AG08396 (cell line): ENCODE data around the gene METTL24.

Source experiments
- DNase-seq: peaks from one replicate; pipeline ENCODE4 v3.0.0; 2012; ENCODE audit warnings: low spot score, mixed read lengths

METTL24 gene

DNA sequence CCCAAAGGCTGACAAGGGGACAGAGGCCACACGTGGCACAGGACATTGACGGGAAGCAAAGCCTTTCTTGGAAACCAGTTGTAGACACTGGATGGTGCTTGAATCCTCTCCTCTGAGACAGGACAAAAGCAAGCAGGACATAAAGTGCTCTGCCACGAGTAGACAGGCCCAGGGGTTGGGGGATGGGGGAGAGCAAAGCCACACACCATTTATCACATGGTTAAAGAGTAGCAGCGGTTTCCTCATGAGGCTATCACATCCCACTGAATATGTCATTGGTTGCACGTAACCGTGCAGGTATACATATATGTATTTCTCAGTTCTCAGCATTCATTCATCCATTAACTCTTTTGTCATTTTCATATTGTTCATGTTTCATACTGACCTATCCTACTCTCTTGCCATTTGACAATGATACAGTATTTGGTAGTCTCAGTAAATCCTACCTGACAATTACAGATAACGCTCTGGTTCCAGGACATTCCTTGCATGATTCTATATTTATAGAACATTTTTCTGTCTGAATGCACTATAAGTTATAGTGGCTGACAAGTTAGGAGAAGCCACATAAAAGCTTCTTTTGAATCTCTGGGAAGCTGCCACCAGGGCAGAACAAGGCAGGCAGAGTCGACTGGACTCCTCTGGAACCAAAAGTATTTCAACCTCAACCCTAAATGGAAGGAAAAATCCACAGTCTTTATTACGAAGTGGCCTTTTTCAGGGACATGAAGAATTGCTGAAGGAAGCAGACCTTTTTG is 23.5 kb downstream of the METTL24 start:
- DNase-seq, result no peak

DNA sequence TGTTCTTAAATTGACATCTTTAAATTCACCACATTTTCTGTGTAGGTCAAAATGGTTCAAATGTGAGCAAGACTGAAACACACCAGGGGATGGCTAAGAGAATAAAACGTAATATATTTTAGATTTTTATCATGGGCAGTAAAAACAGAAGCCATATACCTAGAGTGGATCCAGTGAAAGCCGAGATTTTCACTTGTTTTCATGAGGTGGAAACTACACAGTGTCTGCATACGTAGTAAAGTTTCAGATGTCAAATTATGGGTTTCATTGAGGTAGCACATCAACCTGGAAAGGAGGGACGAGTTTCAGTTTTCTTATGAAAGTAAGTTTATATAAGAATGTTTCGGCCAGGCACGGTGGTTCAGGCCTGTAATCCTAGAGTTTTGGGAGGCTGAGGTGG is 25.9 kb downstream of the METTL24 start:
- no peak for DNase-seq

DNA sequence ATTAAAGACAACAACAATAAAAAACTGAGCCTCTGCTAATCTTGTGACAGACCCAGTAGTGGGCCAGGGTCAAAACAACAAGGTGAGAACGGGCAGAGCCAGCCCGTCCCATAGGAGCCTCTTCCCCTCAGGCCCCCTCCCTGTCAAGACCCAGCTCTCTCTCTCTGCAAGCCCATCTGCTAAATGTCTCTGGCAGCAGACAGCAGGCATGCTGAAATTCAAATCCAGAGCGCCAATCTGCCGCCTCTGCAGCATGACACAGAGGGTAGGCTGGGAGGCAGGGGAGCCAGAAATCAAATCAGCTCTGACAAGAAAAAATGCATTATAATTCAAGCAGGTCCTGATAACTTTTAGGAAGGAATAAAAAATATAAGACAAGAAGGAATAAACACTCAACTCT is 26.3 kb downstream of the METTL24 start:
- DNase-seq, result no peak

DNA sequence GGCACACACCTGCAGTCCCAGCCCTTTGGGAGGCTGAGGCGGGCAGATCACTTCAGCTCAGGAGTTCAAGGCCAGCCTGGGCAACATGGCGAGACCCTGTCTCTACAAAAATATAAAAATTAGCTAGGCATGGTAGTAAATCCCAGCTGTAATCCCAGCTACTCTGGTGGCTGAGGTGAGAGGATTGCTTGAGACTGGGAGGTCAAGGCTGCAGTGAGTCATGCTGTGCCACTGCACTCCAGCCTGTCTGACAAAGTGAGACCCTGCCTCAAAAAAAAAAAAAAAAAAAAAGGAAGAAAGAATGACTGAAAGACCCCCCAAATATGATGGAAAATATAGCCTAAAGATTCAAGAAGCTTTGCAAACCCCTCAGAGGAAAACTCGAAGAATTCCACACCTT is 26.8 kb downstream of the METTL24 start:
- no peak for DNase-seq

GRCh38 chr6:110329714-110330436 is 28.3 kb downstream of the METTL24 start:
- DNase-seq, result peak; percentile 34

GRCh38 chr6:110329348-110329713 is 28.8 kb downstream of the METTL24 start:
- DNase-seq, result peak; percentile 41

- DNase-seq, result peak; percentile 20
These were observed 29.9 kb downstream of the METTL24 start for GRCh38 chr6:110328259-110328658.

GRCh38 chr6:110327391-110327790 is 30.8 kb downstream of the METTL24 start:
- no peak for DNase-seq

- DNase-seq, result no peak
These were observed 31.5 kb downstream of the METTL24 start for GRCh38 chr6:110326609-110327008.

DNA sequence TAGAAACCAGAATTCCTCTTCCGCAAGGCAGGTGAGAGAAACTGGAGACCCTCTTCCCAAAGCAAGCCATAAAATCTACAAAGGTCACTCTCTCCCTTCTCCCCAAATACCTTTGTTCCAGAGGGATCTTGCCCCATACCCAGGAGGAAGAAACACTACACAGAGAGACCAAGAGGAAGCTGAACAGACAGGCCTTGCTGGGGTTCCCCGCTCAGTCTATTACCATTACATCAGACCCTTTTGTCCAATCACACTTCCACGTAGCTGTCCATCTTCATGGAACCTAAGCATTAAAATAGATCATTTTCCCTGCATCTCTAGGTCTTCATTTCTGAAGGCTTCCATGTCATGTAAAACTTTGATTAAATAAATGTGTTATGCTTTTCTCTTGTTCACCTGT is 32.1 kb downstream of the METTL24 start:
- no peak for DNase-seq

GRCh38 chr6:110325197-110325596 is 33.0 kb downstream of the METTL24 start:
- peak; percentile 53 for DNase-seq

DNA sequence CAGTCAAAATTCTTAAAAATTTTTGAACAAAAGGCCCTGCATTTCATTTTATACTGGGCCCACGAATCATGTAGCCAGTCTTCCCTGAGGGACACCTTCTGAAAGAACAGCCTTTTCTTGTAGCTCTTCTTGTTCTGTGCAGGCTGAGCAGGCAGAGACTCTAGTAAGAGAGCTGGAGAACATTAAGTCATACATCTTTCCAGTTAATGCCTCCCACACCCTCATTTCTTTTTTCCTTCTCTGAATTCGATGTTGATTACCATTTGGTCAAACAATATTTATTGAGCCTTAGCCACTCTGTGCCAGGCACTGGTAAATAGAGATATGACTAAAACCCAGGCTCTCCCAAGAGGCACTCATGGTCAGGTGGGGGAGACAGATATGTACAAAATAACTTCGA is 33.6 kb downstream of the METTL24 start:
- DNase-seq, result no peak

DNA sequence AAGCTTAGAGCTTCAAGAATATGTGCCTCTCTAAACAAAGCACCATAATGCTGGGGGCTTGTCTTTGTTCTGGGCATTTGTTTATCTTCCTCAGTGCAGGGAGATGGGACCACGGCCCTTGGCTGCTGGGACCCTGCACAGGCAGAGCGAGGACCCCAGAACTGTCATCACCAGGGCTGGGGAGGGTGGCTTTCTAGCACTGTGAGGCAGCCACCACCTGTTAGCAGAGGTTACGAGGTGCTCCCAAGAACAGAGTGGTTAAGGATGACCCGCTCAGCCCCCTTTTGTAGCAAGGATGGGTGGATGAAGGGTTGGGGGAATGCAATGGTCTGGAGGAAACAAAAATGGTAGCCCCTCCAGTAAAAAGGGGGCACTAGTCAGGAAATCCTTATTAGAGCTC is 34.9 kb downstream of the METTL24 start:
- DNase-seq, result no peak

DNA sequence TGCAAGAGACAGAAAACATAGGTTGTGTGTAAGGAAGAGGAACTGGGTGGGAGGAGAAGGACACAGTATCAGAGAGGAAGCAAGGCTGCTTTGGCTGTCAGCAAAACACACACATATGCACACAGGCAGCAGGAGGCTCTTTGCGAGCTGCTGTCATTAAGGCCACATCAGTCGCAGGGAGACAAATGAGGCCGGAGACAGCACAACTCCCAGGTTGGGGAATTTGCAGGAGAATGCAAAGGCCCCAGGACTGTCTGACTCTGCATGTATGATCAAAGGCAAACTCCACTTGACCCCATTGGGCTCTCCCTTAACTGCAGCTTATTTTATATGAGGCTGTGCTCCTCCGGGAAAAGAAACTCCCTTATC is 35.3 kb downstream of the METTL24 start:
- no peak for DNase-seq

GRCh38 chr6:110322151-110322873 is 35.8 kb downstream of the METTL24 start:
- no peak for DNase-seq

DNA sequence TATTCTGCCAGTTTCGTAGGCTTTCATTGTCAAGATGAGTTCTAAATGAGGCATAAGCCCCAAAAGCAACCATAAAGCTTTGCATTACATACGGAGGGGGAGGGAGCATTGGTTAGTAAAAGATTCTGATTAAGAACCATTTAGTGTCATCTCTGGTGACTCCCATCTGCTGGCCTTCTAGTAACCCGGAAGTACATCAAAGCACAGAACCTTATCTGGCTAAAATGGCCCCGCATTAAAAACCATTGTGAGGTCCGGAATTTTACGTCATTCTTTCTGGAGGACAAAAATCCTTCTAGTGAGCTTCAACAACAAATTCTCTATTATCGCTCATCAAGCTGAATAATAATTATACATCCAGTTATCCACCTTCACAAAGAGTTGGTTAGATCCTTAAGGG is 37.8 kb downstream of the METTL24 start:
- DNase-seq, result no peak

DNA sequence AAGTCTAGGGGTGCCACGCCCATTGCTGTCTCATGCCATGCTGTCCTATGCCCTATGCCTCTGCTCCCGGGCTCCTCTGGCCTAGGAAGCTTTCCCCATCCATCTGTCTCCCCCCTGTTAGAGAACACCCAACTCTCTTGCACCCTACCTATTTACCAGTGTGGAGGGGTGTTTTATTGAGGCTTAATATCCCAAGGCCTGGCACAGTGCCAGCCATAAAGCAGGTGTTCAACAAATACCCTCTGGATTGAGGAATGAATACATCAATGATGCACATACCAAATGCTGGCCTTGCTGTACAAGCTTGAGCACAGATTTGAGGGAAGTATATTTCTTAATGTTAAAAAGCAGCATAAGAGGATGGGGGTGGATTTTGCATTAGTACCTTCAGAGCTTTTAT is 38.3 kb downstream of the METTL24 start:
- DNase-seq, result no peak

DNA sequence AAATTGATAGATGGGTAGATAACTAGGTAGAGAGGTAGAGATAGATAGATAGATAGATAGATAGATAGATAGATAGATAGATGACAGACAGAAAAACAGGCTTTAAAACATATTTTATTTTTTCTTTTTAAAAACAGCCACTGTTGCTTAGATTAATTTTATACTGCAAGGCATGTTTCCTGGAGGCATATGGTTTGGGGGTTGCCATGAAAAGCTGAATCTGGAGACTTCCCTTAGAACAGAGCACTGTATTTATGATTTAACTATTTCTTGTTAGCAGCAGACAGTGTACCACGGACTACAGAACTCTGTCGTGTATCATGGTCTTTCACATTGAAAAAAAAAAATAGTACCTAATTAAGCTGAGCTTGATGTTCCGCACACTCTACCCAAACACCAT is 38.8 kb downstream of the METTL24 start:
- DNase-seq, result no peak

GRCh38 chr6:110318971-110319370 is 39.2 kb downstream of the METTL24 start:
- DNase-seq, result no peak

- no peak for DNase-seq
These were observed 40.5 kb downstream of the METTL24 start for GRCh38 chr6:110317646-110318045.

DNA sequence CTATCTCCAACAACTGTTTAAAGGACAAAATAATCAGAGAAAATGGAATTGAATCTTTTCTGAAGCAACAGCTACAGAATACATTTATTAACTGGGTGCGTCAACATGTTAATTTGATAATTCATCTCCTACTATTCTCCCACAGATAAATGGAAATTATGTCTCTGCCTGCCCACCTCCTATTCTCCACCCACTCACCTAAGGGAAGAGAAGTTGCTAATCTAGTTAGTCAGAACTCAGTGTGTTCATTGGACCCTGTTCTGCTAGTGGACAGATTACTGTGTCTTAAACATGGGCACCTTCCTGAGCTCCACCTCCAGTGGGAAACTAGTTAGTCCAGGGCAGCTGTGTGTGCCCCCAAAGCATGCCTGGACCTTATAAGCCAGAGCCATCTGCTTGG is 41.0 kb downstream of the METTL24 start:
- no peak for DNase-seq

- no peak for DNase-seq
These were observed 42.2 kb downstream of the METTL24 start for GRCh38 chr6:110315869-110316398.
